WTC11 (cell line): ENCODE results near the gene TLCD1. TPM values are rescaled to one million over a fixed set of nuclear protein-coding genes. Genes with fewer than 3 reads are reported as not detected.

Experiments used
- ATAC-seq: fragments of 200-7000 bp; cut with Tn5 transposase; 2 replicates; pipeline ENCODE4 v1.10.0; 2021; ENCODE audit warnings: mild to moderate bottlenecking, moderate library complexity
- CTCF ChIA-PET: fragments of 300-600 bp; sonication (Branson Sonifier 250); formaldehyde crosslinking; loops from one replicate; lab custom pipeline; 2021; ENCODE audit warnings: antibody characterized with exemption; lab: Charles Lee
- POLR2A ChIA-PET: fragments of 350-600 bp; sonication (Branson Sonifier 250); formaldehyde crosslinking; loops from one replicate; lab custom pipeline; 2021; ENCODE audit warnings: antibody characterized with exemption; lab: Charles Lee
- DNase-seq: peaks from one replicate; pipeline ENCODE4 v3.0.0; 2021; ENCODE audit warnings: low spot score
- H3K27ac Mint-ChIP-seq: 2 replicates; pipeline ENCODE4 v1.8.0; 2021; ENCODE audit warnings: mixed read lengths
- H3K27me3 Mint-ChIP-seq: 2 replicates; pipeline ENCODE4 v1.8.0; 2021; ENCODE audit warnings: low read depth, mild to moderate bottlenecking, moderate library complexity, mixed read lengths
- H3K36me3 Mint-ChIP-seq: 2 replicates; pipeline ENCODE4 v1.8.0; 2021; ENCODE audit warnings: mixed read lengths
- H3K4me1 Mint-ChIP-seq: 2 replicates; pipeline ENCODE4 v1.8.0; 2022; ENCODE audit warnings: mixed read lengths
- H3K4me3 Mint-ChIP-seq: 2 replicates; pipeline ENCODE4 v1.8.0; 2021; ENCODE audit warnings: mild to moderate bottlenecking, moderate library complexity, mixed read lengths
- H3K9me3 Mint-ChIP-seq: 2 replicates; pipeline ENCODE4 v1.8.0; 2021; ENCODE audit warnings: mixed read lengths
- ATF1 ChIP-seq: sonication (generic); formaldehyde crosslinking; IDR thresholded peaks from 2 replicates; pipeline ENCODE4 v1.8.1; 2023; ENCODE audit warnings: mild to moderate bottlenecking, moderate library complexity, missing genetic modification reagents
- CREB1 ChIP-seq: sonication (generic); formaldehyde crosslinking; IDR thresholded peaks from 2 replicates; pipeline ENCODE4 v1.8.0; 2023; ENCODE audit warnings: mild to moderate bottlenecking, missing genetic modification reagents
- FOXJ3 ChIP-seq: sonication (generic); formaldehyde crosslinking; IDR thresholded peaks from 2 replicates; pipeline ENCODE4 v1.9.0; 2021; ENCODE audit warnings: missing genetic modification reagents, mild to moderate bottlenecking, borderline replicate concordance
- FOXP1 ChIP-seq: sonication (generic); formaldehyde crosslinking; IDR thresholded peaks from 2 replicates; pipeline ENCODE4 v1.8.0; 2022; ENCODE audit warnings: missing genetic modification reagents, mild to moderate bottlenecking, moderate library complexity, borderline replicate concordance
- MXD4 ChIP-seq: fragments of 250-450 bp; sonication (Bioruptor Pico); IDR thresholded peaks from 2 replicates; pipeline ENCODE4 v1.8.0; 2021; ENCODE audit warnings: mild to moderate bottlenecking, moderate library complexity, borderline replicate concordance
- SMAD4 ChIP-seq: sonication (generic); formaldehyde crosslinking; IDR thresholded peaks from 2 replicates; pipeline ENCODE4 v1.8.0; 2022; ENCODE audit warnings: mild to moderate bottlenecking, missing genetic modification reagents
- TEAD1 ChIP-seq: sonication (generic); formaldehyde crosslinking; IDR thresholded peaks from 2 replicates; pipeline ENCODE4 v1.8.0; 2022; ENCODE audit warnings: mild to moderate bottlenecking, missing genetic modification reagents
- ZNF396 ChIP-seq: fragments of 250-450 bp; sonication (Bioruptor Pico); IDR thresholded peaks from 2 replicates; pipeline ENCODE4 v1.8.0; 2021; ENCODE audit warnings: mild to moderate bottlenecking, moderate library complexity, borderline replicate concordance
- ZNF671 ChIP-seq: fragments of 250-450 bp; sonication (Bioruptor Pico); IDR thresholded peaks from 2 replicates; pipeline ENCODE4 v1.8.0; 2021; ENCODE audit warnings: mild to moderate bottlenecking
- total RNA-seq: library from RNA; stranded (reverse); gene quantifications from 3 replicates; pipeline ENCODE4 v1.2.3, GENCODE V29; 2021
- TF ChIP-seq, protein P1 (sequence below): sonication (generic); formaldehyde crosslinking; IDR thresholded peaks from 2 replicates; pipeline ENCODE4 v1.8.0; 2022; ENCODE audit warnings: mild to moderate bottlenecking, missing genetic modification reagents
- TF ChIP-seq, protein P2 (sequence below): sonication (generic); formaldehyde crosslinking; IDR thresholded peaks from 2 replicates; pipeline ENCODE4 v1.8.1; 2023; ENCODE audit warnings: mild to moderate bottlenecking, missing genetic modification reagents
- TF ChIP-seq, protein P3 (sequence below): sonication (generic); formaldehyde crosslinking; conservative IDR thresholded peaks from 2 replicates; pipeline ENCODE4 v1.8.1; 2022; ENCODE audit warnings: mild to moderate bottlenecking, missing genetic modification reagents
- TF ChIP-seq, protein P4 (sequence below): fragments of 250-450 bp; sonication (Bioruptor Pico); IDR thresholded peaks from 2 replicates; pipeline ENCODE4 v1.9.0; 2021; ENCODE audit warnings: mild to moderate bottlenecking
- TF ChIP-seq, protein P5 (sequence below): sonication (generic); formaldehyde crosslinking; IDR thresholded peaks from 2 replicates; pipeline ENCODE4 v1.8.0; 2022; ENCODE audit warnings: mild to moderate bottlenecking, missing genetic modification reagents
- TF ChIP-seq, protein P6 (sequence below): sonication (generic); formaldehyde crosslinking; IDR thresholded peaks from 2 replicates; pipeline ENCODE4 v1.8.1; 2022; ENCODE audit warnings: low read depth, missing genetic modification reagents, borderline replicate concordance
- TF ChIP-seq, protein P7 (sequence below): sonication (generic); formaldehyde crosslinking; IDR thresholded peaks from 2 replicates; pipeline ENCODE4 v1.8.0; 2022; ENCODE audit warnings: missing genetic modification reagents
- TF ChIP-seq, protein P8 (sequence below): fragments of 250-450 bp; sonication (Bioruptor Pico); IDR thresholded peaks from 2 replicates; pipeline ENCODE4 v1.9.0; 2021; ENCODE audit warnings: mild to moderate bottlenecking, borderline replicate concordance
- TF ChIP-seq, protein P9 (sequence below): sonication (generic); formaldehyde crosslinking; IDR thresholded peaks from 2 replicates; pipeline ENCODE4 v1.8.1; 2022; ENCODE audit warnings: mild to moderate bottlenecking, missing genetic modification reagents, moderate library complexity, borderline replicate concordance

TLCD1 gene
- total RNA-seq, 1 experiment from 2014 or later, result 36.0 TPM

DNA sequence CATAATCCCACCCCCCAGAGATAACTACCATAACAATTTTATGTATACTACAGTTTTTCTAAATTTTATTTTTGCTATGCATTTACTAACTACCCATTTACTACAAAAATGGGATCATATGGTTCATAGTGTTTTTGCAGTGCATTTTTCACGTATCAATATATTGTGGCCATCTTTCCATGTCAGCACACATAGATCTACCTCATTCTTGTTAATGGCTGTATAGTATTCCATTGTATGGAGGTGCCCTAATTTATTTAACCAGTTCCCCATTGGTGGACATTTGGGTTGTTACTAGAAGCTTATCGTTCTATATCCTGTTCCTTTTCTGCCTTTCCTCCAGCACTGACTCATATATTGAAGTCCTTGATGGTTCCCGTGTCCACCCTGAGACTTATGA, 37.0 kb downstream of the TLCD1 start (continued):
- TF ChIP-seq, protein P1, sequence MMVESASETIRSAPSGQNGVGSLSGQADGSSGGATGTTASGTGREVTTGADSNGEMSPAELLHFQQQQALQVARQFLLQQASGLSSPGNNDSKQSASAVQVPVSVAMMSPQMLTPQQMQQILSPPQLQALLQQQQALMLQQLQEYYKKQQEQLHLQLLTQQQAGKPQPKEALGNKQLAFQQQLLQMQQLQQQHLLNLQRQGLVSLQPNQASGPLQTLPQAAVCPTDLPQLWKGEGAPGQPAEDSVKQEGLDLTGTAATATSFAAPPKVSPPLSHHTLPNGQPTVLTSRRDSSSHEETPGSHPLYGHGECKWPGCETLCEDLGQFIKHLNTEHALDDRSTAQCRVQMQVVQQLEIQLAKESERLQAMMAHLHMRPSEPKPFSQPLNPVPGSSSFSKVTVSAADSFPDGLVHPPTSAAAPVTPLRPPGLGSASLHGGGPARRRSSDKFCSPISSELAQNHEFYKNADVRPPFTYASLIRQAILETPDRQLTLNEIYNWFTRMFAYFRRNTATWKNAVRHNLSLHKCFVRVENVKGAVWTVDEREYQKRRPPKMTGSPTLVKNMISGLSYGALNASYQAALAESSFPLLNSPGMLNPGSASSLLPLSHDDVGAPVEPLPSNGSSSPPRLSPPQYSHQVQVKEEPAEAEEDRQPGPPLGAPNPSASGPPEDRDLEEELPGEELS (CRISPR knock-in tag), result no peak

DNA sequence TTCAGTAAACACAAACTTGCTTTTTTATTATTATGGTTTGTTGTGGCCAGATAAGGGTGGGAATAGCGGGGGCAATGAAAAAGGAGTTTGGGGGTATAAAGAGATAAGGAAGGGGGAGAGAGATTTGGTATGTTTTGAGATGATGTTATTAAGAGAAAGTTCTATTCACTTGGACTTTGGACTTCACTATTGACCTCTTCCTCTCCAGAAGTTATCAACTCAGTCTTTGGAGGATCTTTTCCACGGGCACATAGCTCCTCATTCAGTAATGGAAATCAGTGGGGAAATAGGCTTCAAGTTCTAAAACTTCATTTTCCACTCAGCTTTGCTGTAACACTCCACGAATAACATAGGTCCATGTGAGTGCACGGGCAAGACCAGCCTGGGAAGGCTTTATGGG, 37.6 kb downstream of the TLCD1 start:
- ChIA-PET CTCF (no interaction called here), POLR2A (no interaction called here)
- Mint-ChIP-seq H3K27ac (no peak overlapping the region), H3K36me3 (peaks cover 87% of the 10 kb centered on the region), H3K4me3 (no peak overlapping the region), H3K9me3 (no peaks in the 10 kb centered on the region), H3K27me3 (no peaks in the 10 kb centered on the region), H3K4me1 (no peaks in the 10 kb centered on the region)
- ATAC-seq (no peak), DNase-seq (no peak)
- TF ChIP-seq, protein P2, sequence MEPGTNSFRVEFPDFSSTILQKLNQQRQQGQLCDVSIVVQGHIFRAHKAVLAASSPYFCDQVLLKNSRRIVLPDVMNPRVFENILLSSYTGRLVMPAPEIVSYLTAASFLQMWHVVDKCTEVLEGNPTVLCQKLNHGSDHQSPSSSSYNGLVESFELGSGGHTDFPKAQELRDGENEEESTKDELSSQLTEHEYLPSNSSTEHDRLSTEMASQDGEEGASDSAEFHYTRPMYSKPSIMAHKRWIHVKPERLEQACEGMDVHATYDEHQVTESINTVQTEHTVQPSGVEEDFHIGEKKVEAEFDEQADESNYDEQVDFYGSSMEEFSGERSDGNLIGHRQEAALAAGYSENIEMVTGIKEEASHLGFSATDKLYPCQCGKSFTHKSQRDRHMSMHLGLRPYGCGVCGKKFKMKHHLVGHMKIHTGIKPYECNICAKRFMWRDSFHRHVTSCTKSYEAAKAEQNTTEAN, result no peak
- TF ChIP-seq CREB1 (no peak), ATF1 (no peak), ZNF671 (CRISPR knock-in tag) (no peak), ZNF396 (CRISPR knock-in tag) (no peak), FOXJ3 (CRISPR knock-in tag) (no peak), SMAD4 (no peak), FOXP1 (no peak), TEAD1 (CRISPR knock-in tag) (no peak), MXD4 (CRISPR knock-in tag) (no peak)
- TF ChIP-seq, protein P3, sequence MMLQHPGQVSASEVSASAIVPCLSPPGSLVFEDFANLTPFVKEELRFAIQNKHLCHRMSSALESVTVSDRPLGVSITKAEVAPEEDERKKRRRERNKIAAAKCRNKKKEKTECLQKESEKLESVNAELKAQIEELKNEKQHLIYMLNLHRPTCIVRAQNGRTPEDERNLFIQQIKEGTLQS (CRISPR knock-in tag), result no peak
- TF ChIP-seq, protein P4, sequence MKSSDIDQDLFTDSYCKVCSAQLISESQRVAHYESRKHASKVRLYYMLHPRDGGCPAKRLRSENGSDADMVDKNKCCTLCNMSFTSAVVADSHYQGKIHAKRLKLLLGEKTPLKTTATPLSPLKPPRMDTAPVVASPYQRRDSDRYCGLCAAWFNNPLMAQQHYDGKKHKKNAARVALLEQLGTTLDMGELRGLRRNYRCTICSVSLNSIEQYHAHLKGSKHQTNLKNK, result no peak
- TF ChIP-seq, protein P5, sequence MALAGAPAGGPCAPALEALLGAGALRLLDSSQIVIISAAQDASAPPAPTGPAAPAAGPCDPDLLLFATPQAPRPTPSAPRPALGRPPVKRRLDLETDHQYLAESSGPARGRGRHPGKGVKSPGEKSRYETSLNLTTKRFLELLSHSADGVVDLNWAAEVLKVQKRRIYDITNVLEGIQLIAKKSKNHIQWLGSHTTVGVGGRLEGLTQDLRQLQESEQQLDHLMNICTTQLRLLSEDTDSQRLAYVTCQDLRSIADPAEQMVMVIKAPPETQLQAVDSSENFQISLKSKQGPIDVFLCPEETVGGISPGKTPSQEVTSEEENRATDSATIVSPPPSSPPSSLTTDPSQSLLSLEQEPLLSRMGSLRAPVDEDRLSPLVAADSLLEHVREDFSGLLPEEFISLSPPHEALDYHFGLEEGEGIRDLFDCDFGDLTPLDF, result no peak
- TF ChIP-seq, protein P6, sequence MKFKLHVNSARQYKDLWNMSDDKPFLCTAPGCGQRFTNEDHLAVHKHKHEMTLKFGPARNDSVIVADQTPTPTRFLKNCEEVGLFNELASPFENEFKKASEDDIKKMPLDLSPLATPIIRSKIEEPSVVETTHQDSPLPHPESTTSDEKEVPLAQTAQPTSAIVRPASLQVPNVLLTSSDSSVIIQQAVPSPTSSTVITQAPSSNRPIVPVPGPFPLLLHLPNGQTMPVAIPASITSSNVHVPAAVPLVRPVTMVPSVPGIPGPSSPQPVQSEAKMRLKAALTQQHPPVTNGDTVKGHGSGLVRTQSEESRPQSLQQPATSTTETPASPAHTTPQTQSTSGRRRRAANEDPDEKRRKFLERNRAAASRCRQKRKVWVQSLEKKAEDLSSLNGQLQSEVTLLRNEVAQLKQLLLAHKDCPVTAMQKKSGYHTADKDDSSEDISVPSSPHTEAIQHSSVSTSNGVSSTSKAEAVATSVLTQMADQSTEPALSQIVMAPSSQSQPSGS (CRISPR knock-in tag), result no peak
- TF ChIP-seq, protein P7, sequence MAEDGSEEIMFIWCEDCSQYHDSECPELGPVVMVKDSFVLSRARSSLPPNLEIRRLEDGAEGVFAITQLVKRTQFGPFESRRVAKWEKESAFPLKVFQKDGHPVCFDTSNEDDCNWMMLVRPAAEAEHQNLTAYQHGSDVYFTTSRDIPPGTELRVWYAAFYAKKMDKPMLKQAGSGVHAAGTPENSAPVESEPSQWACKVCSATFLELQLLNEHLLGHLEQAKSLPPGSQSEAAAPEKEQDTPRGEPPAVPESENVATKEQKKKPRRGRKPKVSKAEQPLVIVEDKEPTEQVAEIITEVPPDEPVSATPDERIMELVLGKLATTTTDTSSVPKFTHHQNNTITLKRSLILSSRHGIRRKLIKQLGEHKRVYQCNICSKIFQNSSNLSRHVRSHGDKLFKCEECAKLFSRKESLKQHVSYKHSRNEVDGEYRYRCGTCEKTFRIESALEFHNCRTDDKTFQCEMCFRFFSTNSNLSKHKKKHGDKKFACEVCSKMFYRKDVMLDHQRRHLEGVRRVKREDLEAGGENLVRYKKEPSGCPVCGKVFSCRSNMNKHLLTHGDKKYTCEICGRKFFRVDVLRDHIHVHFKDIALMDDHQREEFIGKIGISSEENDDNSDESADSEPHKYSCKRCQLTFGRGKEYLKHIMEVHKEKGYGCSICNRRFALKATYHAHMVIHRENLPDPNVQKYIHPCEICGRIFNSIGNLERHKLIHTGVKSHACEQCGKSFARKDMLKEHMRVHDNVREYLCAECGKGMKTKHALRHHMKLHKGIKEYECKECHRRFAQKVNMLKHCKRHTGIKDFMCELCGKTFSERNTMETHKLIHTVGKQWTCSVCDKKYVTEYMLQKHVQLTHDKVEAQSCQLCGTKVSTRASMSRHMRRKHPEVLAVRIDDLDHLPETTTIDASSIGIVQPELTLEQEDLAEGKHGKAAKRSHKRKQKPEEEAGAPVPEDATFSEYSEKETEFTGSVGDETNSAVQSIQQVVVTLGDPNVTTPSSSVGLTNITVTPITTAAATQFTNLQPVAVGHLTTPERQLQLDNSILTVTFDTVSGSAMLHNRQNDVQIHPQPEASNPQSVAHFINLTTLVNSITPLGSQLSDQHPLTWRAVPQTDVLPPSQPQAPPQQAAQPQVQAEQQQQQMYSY, result no peak
- TF ChIP-seq, protein P8, sequence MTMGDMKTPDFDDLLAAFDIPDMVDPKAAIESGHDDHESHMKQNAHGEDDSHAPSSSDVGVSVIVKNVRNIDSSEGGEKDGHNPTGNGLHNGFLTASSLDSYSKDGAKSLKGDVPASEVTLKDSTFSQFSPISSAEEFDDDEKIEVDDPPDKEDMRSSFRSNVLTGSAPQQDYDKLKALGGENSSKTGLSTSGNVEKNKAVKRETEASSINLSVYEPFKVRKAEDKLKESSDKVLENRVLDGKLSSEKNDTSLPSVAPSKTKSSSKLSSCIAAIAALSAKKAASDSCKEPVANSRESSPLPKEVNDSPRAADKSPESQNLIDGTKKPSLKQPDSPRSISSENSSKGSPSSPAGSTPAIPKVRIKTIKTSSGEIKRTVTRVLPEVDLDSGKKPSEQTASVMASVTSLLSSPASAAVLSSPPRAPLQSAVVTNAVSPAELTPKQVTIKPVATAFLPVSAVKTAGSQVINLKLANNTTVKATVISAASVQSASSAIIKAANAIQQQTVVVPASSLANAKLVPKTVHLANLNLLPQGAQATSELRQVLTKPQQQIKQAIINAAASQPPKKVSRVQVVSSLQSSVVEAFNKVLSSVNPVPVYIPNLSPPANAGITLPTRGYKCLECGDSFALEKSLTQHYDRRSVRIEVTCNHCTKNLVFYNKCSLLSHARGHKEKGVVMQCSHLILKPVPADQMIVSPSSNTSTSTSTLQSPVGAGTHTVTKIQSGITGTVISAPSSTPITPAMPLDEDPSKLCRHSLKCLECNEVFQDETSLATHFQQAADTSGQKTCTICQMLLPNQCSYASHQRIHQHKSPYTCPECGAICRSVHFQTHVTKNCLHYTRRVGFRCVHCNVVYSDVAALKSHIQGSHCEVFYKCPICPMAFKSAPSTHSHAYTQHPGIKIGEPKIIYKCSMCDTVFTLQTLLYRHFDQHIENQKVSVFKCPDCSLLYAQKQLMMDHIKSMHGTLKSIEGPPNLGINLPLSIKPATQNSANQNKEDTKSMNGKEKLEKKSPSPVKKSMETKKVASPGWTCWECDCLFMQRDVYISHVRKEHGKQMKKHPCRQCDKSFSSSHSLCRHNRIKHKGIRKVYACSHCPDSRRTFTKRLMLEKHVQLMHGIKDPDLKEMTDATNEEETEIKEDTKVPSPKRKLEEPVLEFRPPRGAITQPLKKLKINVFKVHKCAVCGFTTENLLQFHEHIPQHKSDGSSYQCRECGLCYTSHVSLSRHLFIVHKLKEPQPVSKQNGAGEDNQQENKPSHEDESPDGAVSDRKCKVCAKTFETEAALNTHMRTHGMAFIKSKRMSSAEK (CRISPR knock-in tag), result no peak
- TF ChIP-seq, protein P9, sequence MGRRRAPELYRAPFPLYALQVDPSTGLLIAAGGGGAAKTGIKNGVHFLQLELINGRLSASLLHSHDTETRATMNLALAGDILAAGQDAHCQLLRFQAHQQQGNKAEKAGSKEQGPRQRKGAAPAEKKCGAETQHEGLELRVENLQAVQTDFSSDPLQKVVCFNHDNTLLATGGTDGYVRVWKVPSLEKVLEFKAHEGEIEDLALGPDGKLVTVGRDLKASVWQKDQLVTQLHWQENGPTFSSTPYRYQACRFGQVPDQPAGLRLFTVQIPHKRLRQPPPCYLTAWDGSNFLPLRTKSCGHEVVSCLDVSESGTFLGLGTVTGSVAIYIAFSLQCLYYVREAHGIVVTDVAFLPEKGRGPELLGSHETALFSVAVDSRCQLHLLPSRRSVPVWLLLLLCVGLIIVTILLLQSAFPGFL (CRISPR knock-in tag), result no peak
